ENCODE results near the gene TMEM95. TPM values are rescaled to one million over a fixed set of nuclear protein-coding genes. Genes with fewer than 3 reads are reported as not detected.

The TMEM95 gene
- total and polyA plus RNA-seq, 10 of the 15 experiments (the other 5 are each of a cell fraction or from before 2014, with no cell fraction given) = 0.05 to 0.28 TPM; not detected in 8

GRCh38 chr17:7383742-7384488, 29.0 kb downstream of the TMEM95 start:
- POLR2A ChIA-PET = interaction anchor here (0.6 kb wide), 1 partner anchor 20 kb away, joined by 3 read pairs; the partner anchor contains the start of gene TMEM256
- intact Hi-C loops (cut with micrococcal nuclease; ENCODE audit: unreplicated experiment) (no loop called here), in situ Hi-C loops (cut with MboI) (no loop called here)
- Histone ChIP-seq H3K9me3 (replicated peaks; ENCODE audit: control insufficient read depth, insufficient read depth, low read length) (peaks cover 3% of the 10 kb centered on the region; the same call in 2 of the 3 replicates), H3K27ac (ENCODE audit: control insufficient read depth, insufficient read depth) (no peak overlapping the region), H3K9ac (ENCODE audit: control insufficient read depth, insufficient read depth, low read length) (peak overlapping the region; percentile 38; the same call in 1 of the 2 replicates), H3K4me1 (ENCODE audit: control insufficient read depth, insufficient read depth, low read length) (peaks cover 8% of the 10 kb centered on the region; the same call in 1 of the 2 replicates), H3K27me3 (replicated peaks in 1 of 2; ENCODE audit: control insufficient read depth in 2 of 2, insufficient read depth in 2 of 2, low read length in 1 of 2) (peaks cover 4 to 5% of the 10 kb centered on the region in 2 experiments; a peak in 3 of 4 replicates), H3K36me3 (ENCODE audit: control insufficient read depth in 2 of 2, insufficient read depth in 2 of 2, low read length in 1 of 2) (no peaks in the 10 kb centered on the region), H3K79me2 (ENCODE audit: control insufficient read depth, insufficient read depth, low read length) (no peaks in the 10 kb centered on the region), H2AFZ (ENCODE audit: control insufficient read depth, low read depth, low read length) (peak overlapping the region; percentile 79), H3K4me2 (ENCODE audit: control insufficient read depth, insufficient read depth) (peak overlapping the region; percentile 86), H4K20me1 (ENCODE audit: control insufficient read depth, insufficient read depth) (no peaks in the 10 kb centered on the region), H3K4me3 (peak overlapping the region; percentile 53)
- no TSS peak for BruUV-seq (replicated peaks)
- DNase-seq (ENCODE audit: low read depth, low spot score) (no peak), ATAC-seq (peak; percentile 97), FAIRE-seq (no peak)
- WGBS (ENCODE audit: insufficient coverage, insufficient replicate concordance, low lambda C conversion rate, missing lambda C conversion rate) = 6% methylated on average over 61 of the region's 65 CpGs
- RAD21 ChIA-PET (ENCODE audit: unreplicated experiment) = no interaction called here
- CTCF ChIA-PET = interaction anchor here (1.1 kb wide), 1 partner anchor 304 kb away, joined by 3 read pairs; the partner anchor contains the start of gene TP53
- SMC1A ChIA-PET (ENCODE audit: uncharacterized antibody, unreplicated experiment) = interaction anchor here (0.6 kb wide), 1 partner anchor 357 kb away, joined by 3 read pairs; no protein-coding TSS in a partner anchor
- no peak for TF ChIP-seq PML (IDR thresholded peaks at IDR 0.05; ENCODE audit: low read length)
- TF ChIP-seq CREM (IDR thresholded peaks at IDR 0.05; ENCODE audit: low read depth) = peak; percentile 72
- TF ChIP-seq ZSCAN29 (IDR thresholded peaks at IDR 0.05) = no peak
- no peak for TF ChIP-seq MTA3 (IDR thresholded peaks at IDR 0.05; ENCODE audit: borderline replicate concordance, low read length)
- TF ChIP-seq ZBTB40 (IDR thresholded peaks at IDR 0.05; ENCODE audit: borderline replicate concordance) = no peak
- no peak for TF ChIP-seq PAX5 (IDR thresholded peaks at IDR 0.05; ENCODE audit: borderline replicate concordance, low read depth, low read length)
- no peak for TF ChIP-seq NRF1 (conservative IDR thresholded peaks at IDR 0.05; ENCODE audit: low read depth, low read length)
- TF ChIP-seq MEF2A (IDR thresholded peaks at IDR 0.05; ENCODE audit: insufficient read depth, low read depth, low read length) = no peak
- TF ChIP-seq FOXM1 (IDR thresholded peaks at IDR 0.05; ENCODE audit: low read depth, low read length) = no peak
- TF ChIP-seq ZBTB4 (CRISPR knock-in tag; IDR thresholded peaks at IDR 0.05) = no peak
- peak in 1 of 2 experiments; percentile 57; a peak in 2 of 4 replicates for TF ChIP-seq BHLHE40 (IDR thresholded peaks at IDR 0.05; ENCODE audit: borderline replicate concordance in 1 of 2, low read depth in 2 of 2, low read length in 1 of 2)
- TF ChIP-seq NFYA (IDR thresholded peaks at IDR 0.05; ENCODE audit: borderline replicate concordance, low read depth, low read length) = no peak
- 0 out of 2 replicates have a peak, but pooled peaks have one; percentile 25 for TF ChIP-seq IKZF1 (conservative IDR thresholded peaks at IDR 0.05)
- TF ChIP-seq RAD21 (IDR thresholded peaks at IDR 0.05; ENCODE audit: insufficient read depth, low read depth, low read length) = no peak
- no peak for TF ChIP-seq RB1 (IDR thresholded peaks at IDR 0.05; ENCODE audit: borderline replicate concordance)
- TF ChIP-seq POLR2AphosphoS5 (IDR thresholded peaks at IDR 0.05; ENCODE audit: low read length) = no peak
- no peak for TF ChIP-seq IRF4 (IDR thresholded peaks at IDR 0.05; ENCODE audit: low read depth, low read length)

All from GM12878 (cell line).